ENCODE results near the gene NUP50. TPM values are rescaled to one million over a fixed set of nuclear protein-coding genes. Genes with fewer than 3 reads are reported as not detected.

The NUP50 gene, protein sequence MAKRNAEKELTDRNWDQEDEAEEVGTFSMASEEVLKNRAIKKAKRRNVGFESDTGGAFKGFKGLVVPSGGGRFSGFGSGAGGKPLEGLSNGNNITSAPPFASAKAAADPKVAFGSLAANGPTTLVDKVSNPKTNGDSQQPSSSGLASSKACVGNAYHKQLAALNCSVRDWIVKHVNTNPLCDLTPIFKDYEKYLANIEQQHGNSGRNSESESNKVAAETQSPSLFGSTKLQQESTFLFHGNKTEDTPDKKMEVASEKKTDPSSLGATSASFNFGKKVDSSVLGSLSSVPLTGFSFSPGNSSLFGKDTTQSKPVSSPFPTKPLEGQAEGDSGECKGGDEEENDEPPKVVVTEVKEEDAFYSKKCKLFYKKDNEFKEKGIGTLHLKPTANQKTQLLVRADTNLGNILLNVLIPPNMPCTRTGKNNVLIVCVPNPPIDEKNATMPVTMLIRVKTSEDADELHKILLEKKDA
- total RNA-seq = 68.6 and 85.5 TPM in 2 replicates

DNA sequence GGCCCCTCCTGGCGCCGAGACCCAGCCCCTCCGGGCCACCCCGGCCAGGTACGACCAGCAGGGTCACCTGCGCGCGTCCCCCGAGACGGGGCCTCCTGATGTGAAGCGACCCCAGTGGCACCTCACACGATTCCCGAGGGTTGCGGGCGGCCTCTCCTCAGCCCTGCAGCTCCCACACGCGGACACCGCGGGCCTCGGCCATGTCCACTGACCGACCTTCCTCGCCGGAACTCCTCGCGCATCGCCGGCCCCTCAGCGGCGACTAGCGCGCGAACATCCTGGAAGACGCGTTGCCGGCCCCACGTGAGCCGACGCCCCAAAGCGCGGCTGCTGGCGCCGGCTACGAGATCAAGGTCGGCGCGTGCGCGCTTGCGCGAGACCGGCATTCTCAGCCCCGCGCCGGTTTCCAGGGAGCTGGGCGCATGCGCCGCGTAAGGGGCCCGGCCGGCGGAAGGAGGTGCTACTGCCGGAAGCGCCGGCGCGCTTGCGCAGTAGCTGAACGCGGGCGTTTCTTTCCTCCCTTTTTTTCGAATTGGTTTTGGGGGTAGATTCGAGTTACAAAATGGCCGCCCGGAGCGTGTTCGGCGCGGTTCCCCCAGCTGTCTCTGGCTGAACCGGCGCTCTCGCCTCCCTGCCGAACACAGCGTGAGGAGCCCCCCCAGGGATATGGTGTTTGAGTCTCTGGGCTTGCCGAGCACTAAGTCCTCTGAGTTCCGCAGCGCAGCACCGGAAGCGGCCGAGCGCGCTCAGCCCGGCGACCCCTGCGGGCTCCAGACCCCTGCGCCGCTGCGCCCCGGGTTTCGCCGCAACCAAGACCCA lies at the start of gene NUP50:
NUP50 (plus strand) TSS at position 475 of the 819 bp plus-strand sequence. CDS start 4,253 bp downstream, outside the sequence.
- DNase-seq = peak; percentile 98

DNA sequence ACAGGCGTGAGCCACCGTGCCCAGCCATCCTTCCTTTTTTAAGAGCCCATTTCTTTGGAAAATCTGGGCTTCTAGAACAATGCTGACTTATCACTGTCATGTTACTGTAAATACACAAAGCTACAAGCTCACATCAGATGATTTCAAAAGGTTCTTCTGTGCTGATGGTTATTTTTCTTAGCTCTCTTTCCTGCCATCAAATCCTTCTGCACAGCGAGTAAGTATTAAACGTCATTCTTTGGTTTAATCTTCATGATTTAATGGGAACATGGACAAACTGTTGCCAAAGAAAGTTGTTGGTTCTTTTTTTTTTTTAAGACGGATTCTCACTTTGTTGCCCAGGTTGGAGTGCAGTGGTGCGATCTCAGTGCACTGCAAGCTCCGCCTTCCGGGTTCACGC lies 43.3 kb upstream of the NUP50 start:
- no peak for DNase-seq

DNA sequence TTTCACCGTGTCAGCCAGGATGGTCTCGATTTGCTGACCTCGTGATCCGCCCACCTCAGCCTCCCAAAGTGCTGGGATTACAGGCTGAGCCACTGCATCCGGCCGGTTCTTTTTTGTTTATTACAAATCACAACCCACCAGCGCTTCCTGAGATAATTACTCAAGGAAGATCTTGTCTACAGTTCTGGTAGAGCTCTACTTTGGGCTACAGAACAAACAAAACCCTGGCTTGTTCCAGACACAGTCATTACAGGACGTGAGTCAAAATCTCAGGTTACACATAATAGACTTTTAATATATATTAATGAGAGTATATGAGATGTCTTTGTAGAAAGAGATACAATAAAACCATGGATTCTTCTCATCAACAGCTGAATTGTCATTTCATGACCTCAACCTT lies 42.8 kb upstream of the NUP50 start:
- no peak for DNase-seq

DNA sequence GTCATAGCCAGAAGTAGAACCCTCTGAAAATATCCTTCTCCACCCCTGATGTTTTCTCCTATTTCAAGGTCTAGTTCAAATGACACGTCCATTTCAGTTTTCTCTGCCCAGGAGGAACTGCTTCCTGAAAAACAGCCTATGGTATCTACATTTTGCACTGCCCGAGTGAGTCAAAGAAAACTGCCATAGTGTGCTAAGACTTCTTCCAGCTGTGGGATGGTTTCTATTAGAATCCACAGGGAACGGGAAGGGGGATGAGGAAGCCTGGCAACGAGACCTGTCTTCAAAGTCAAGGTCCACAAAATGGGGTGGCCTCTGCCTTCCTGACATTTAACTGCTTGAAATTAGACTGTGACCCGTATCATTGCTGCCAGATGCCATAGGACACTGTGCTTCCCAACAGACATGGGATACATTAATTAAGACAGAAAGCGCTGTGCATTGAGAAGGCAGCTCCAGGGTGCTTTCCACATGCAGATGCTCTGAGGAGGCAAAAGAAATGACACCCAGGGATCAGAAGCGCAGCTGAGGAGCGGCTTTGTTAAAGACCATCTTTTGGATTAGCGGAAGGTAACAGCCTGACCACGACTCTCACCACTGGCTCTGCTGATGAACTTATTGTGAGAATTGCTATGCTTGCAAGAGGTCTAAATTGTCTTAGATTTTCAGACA lies 39.4 kb upstream of the NUP50 start:
- DNase-seq = no peak

DNA sequence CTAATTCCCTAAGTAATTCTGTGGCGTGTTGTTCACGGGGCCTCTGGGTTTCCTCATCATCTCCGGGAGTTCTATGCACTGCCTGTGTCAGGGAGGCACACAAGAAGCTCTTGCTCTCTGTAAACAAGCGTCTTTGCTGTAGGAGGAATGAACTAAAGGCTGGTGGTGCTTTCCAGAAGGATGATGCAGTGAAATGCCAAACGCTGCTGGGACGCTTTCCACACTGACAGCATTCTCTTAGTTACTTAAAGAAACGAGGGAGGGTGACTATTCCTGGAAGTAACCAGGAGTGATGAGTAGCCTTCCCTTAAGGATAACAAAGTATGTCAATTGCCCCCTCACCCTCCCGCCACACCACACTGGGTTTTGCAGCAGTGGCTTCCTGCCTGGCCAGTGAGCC lies 38.5 kb upstream of the NUP50 start:
- no peak for DNase-seq

DNA sequence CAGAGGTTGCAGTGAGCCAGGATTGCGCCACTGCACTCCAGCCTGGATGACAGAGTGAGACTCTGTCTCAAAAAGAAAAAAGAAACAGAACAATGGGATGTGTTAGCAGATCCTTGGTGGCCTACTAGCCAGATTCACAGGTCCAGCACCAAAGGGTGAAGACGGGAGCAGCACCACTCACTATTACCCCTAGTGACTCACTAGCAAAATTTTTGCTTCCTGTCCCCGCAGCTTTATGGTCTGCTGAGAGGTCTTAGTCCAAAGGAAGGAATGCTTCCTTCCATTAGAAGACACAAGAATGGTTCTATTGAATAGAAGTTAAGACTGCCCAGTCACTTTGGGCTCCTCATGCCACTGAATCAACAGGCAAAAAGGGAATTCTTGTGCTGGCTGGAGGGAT lies 35.9 kb upstream of the NUP50 start:
- DNase-seq = no peak

DNA sequence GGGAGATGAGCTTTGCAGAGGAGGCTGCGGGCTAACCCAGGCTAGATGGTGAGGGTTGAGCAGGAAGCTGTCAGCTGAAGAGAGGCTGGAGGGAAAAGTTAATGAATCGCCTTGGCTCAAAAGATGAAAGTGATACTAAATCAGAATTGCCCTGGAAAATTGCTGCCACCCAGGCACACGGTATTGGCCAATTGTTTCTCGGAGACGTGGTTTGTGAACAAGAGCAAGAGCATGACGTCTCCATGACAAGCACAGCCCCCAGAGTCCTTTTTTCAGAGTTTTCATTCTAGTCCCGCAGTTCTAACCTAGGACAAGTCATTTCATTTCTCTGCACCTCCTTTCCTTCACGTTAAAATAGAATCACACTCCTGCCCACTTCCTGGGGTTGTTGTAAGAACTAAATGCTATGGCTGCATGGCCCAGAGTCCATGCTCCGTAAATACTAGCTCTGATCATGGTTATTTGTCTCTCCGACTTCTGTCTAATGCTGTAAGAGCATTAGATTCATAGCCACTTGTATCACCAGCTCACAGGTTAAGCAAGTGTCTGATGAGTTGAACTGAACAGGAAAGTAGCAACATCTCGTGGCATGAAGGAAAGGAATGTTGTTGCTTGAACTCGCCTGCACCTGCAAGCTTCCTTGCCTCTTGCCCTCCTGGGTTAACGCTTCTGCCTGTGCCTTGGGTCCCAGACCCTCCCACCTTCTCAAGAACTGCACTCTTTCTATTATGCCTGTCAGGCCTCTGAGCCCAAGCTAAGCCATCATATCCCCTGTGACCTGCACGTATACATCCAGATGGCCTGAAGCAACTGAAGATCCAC lies 33.8 kb upstream of the NUP50 start:
- no peak for DNase-seq

DNA sequence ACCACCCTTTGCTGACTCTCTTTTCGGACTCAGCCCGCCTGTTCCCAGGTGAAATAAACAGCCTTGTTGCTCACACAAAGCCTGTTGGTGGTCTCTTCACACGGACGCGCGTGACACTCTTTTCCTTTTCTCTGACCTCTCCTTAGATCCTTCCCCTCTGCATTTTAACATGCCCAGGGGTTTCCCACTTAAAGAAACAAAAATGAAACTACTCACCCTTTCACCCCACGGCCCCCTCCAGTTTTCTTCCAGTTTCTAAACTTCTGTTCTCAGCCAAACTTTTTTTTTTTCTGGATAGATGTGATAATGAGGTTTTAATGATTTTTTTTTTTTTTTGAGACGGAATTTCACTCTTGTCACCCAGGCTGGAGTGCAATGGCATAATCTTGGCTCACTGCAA lies 32.8 kb upstream of the NUP50 start:
- DNase-seq = no peak

DNA sequence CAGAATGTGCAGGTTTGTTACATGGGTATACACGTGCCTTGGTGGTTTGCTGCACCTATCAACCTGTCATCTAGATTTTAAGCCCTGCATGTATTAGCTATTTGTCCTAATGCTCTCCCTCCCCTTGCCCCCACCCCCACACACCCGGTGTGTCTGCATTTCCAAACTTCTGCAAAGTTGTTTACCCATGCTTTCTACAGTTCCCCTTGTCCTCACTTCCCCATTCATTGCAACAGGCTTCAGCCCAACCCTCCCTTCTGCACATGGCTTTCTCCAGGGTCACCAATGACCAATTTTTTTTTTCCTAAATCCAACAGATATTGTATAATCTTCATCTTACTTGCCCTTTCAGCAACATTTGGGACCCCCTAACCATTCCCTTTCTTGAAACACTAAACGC lies 32.0 kb upstream of the NUP50 start:
- DNase-seq = no peak

DNA sequence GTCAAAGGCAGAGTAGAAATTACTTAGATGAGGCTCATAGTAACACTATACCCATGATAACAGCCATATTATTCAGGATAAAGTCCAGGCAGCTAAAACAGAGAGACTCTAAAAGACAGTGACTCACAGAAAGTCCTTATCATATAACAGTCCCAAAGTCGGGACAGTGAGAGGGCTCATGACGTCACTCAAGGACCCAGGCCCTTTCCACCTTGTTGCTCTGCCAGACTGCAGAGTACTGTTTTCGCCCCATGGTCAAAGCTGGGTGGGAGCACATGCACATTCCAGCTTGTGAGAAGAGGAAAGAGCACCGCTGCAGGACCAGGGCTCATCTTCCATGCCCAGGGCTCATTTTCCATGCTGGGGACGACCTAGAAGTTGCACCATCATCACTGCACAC lies 29.4 kb upstream of the NUP50 start:
- no peak for DNase-seq

DNA sequence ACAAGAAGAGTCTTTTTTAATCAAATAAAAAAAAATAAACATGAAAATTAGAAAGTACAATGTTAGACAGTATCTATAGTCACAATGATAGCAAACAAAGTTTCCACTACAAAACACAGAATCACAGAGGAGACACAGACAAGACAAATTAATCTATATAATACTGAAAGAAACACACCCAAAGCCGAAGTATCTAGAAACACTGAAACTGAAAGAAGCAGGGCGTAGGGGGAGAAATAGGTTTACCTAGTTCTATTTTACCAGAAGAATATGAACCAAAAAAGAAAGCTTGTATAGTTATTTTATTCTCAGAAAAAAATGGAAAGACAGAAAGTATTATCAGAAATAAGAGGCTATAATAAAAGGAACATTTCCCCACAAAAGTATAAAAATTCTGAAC lies 27.1 kb upstream of the NUP50 start:
- no peak for DNase-seq

DNA sequence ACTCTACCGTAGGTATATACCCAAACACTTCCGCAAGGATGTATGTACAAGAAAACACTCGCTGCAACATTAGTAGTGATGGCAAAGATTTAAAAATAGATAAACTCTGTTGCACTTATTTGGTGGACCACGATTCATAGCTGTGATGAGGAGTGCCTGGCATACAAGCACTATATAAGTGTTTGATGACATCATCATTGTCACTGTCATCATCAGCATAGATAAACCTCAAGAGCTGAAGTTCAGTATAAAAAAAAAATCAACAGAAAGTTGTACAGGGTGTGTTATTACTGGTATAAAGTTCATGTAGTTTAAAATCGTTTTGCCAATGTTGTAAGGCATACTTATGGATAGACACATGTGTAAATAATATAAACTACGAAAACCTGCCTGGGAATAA lies 24.0 kb upstream of the NUP50 start:
- DNase-seq = no peak

DNA sequence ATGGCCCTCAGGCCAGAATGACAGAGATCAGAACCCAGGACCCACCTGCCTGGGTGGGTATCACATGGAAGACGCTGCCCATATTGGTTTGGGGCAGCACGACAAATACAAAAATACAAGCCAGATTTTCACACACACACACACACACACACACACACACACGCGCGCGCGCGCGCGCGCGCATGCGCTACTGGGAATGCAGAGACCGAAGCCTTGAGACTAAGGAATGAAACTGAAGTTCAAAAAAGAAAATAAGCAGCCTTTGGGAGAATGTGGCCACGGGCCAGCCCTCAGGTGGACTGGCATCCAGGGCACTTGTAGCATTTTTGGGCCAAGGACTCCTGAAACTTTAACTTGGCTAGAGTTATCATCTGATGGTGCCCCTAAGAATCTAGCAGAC lies 21.3 kb upstream of the NUP50 start:
- DNase-seq = no peak

DNA sequence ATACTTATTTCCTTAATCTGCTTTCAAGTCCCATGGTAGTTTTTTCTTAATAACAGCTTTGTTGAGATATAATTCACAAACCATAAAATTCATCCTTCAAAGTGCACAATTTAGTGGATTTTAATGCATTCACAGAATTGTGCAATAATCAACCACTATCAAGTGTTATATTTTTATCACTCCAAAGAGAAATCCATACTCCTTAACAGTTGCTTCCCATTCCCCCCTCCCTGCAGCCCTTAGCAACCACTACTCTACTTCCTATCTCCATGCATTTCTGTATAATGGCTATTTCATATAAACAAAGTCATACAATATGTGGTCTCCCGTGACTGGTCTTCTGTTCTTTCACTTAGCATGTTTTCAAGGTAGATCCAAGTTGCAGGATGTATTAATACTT lies 18.8 kb upstream of the NUP50 start:
- DNase-seq = no peak

DNA sequence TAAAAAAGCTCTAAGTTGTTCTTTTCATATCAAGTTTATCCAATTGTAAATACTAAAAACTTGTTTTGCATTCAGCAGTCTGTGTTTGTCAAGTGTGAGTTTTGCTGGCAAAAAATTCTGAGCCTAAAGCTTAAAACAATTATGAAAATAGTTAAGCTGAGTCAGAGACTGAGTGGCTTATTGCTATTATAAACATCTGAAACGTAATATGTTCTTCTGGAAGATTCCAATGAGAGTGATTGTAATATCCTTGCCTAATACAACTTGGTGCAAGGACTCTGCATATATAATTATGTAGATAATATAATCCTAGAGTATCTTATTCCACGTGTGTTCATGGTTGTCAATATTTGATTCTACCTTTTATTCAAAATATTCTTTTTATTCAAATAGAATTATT lies 14.1 kb upstream of the NUP50 start:
- DNase-seq = no peak

DNA sequence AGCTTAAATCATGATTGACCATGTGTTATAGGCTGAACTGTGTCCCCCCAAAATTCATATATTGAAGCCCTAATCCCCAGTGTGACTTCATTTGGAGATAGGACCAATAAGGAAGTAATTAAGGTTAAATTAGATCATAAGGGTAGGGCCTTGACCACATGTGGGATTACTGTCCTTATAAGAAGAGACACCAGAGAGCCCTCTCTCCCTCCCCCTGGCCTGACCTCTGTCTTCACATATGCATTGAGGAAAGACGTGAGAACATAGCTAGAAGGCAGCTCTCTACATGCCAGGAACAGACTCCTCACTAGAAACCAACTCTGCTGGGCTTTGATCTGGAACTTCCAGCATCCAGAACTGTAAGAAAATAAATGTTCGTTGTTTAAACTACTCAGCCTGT lies 13.6 kb upstream of the NUP50 start:
- DNase-seq = no peak

DNA sequence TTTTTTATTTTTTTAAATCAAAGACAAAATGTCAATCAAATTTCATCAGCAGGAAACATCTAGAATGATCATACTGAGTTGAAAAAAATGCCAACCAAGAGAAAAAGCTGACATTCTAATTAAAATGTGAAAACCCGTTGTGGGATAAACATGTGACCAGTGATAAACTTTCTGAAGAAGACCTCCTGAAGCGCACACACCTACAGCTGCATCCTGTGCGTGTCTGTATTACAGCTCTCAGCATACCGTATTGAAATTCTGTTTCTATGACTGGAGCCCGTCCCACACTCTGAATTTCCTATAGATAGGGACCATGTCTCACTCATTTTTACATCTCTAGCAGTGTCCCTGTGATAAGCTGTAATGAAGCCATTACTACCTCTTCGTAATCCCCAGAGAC lies 12.2 kb upstream of the NUP50 start:
- no peak for DNase-seq

DNA sequence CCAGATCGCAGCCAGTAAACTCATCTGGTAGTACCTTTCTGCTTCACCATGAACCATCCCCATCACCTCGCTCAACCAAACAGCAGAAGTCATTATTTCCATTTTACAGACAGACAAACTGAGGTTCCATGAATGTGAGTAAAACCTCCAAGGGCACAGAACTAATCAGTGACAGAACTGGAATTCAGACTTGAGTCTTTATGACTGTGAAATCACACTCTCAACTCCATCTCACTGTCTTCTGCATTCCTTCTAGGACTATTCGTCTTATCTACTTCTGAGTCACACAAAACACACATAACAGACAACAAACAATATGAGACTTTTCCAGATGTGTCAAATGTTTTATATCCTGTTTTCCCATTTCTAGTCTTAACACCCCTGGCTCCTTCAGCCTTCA lies 9.3 kb upstream of the NUP50 start:
- DNase-seq = no peak

DNA sequence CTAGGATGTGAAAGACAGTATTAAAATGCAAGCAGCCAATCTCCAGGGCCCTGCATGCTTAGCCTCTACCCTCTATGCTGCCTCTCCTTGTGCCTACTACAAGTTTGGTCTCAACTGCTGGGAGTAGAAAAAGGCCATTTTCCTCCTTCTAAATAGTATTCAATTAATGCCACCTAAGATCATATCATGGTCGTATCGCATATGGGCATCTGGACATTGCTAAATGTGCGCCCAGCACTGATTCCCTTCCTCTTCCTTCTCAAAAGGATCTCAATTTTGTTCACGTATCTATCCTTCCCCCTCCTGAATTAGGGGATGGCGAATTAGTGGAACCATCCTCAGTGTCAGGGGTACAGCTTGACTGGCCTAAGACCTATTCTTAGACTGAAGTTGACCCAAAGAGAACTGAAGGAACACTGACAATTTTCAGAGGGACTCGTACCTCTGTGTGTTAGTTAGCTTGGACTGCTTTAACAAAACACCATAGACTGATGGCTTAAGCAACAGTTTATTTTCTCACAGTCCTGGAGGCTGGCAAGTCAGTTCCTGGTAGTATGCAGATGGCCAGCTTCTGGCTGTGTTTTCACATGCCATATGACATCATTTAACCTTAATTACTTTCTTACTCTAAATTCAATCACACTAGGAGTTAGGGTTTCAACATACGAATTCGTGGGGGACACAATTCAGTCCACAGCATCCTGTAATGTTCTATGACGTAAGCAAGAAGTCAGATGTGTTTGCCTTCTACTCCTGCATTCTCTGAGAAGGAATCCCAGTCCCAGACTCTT lies 8.5 kb upstream of the NUP50 start:
- DNase-seq = no peak

DNA sequence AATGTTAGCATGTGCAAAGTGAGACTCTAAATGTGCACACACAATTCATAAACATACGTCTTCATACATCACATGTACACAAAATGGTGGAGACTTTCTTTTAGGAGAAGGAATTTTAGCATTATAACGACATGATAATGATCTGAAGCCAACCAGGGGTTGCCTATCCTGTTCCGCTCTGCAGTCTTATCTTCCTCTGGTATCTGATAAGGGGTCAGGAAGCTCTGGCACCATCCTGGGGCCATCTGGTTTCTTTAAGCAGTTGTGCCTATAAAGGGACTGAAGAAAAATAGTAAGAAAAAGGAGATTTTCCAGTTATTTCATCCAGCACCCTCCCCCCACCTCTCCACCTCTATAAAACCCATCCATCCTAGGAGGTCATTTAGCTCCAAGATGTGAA lies 5.8 kb upstream of the NUP50 start:
- DNase-seq = no peak

DNA sequence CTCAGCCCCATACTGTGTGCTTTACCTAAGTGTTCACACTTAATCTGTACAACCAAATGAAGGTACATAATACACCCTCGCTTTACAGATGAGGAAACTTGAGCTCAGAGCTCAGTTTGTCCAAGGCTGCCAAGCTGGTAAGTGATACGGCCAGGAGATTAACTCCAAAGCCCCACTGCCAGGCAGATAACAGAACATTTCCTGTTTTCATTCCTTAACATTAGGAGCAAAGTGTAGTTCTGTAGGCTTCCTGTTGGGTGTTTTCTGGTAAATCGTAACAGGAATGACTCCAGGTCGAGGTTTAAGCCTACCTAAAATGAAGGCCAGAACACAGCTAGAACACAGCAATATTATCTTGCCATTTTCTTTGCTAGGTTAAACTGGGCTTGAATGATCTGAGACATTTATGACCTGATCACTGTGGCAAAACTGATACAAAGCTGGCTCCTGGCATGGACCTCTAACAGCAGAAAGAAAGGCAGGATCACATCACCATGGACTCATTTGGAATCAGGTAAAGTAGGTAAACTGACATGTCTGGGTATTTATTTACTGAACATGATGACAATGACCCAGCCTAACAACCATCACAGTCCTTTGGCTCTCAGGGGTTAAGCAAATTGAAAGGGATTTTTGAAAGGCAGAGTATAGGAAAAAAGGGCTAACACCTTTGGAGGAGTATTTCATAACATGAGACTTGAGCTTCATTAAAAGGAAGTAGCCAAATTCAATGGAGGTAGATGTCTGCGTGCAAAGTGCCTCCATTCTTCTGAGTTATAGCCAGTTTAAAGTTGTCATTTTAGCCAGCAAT lies 3.9 kb upstream of the NUP50 start:
- DNase-seq = peak; percentile 72

Data from dermis blood vessel endothelial cell (primary cell).